Erythroblast (primary cell): Measurements from ENCODE around the gene KCNT2.

Experiments
- GATA1 ChIP-seq: IDR thresholded peaks from 2 replicates; pipeline ENCODE4 v1.6.1; 2011; ENCODE audit warnings: low read depth, mild to moderate bottlenecking, control low read depth, low read length, moderate library complexity
- POLR2A ChIP-seq: IDR thresholded peaks from 2 replicates; pipeline ENCODE4 v1.6.1; 2011; ENCODE audit warnings: mild to moderate bottlenecking, low read length

GRCh38 chr1:196193896-196194559, 414.2 kb downstream of the KCNT2 start:
- no peak for TF ChIP-seq POLR2A
- no peak for TF ChIP-seq GATA1
